HEK293T (cell line): ENCODE results near the gene NUCB2.

Experiments
- CTCF ChIA-PET: fragments of 350-600 bp; formaldehyde crosslinking; extraction: SDS; loops from one replicate; lab custom pipeline; 2021; ENCODE audit warnings: antibody characterized with exemption, inconsistent platforms; lab: Yijun Ruan, JAX
- POLR2A ChIA-PET: fragments of 350-600 bp; formaldehyde crosslinking; extraction: SDS; loops from one replicate; lab custom pipeline; 2020; ENCODE audit warnings: antibody characterized with exemption, inconsistent platforms; lab: Yijun Ruan, JAX
- DNase-seq: peaks from one replicate; pipeline ENCODE4 v3.0.0; 2012; ENCODE audit warnings: mixed read lengths; ENCODE audit errors: extremely low spot score
- ARNT ChIP-seq: fragments of 450-650 bp; IDR thresholded peaks from 2 replicates; pipeline ENCODE4 v1.6.1; 2017; ENCODE audit warnings: mild to moderate bottlenecking
- BHLHE40 ChIP-seq: fragments of 450-650 bp; IDR thresholded peaks from 2 replicates; pipeline ENCODE4 v1.6.1; 2016; ENCODE audit warnings: mild to moderate bottlenecking, moderate library complexity, borderline replicate concordance
- CTBP1 ChIP-seq: fragments of 450-650 bp; IDR thresholded peaks from 2 replicates; pipeline ENCODE4 v1.6.1; 2016; ENCODE audit warnings: borderline replicate concordance
- ELF4 ChIP-seq: fragments of 450-650 bp; IDR thresholded peaks from 2 replicates; pipeline ENCODE4 v1.6.1; 2017; ENCODE audit warnings: antibody characterized with exemption
- FOXA1 ChIP-seq: fragments of 450-650 bp; IDR thresholded peaks from 2 replicates; pipeline ENCODE4 v1.6.1; 2016; ENCODE audit warnings: mild to moderate bottlenecking
- FOXK2 ChIP-seq: fragments of 450-650 bp; IDR thresholded peaks from 2 replicates; pipeline ENCODE4 v1.6.1; 2016; ENCODE audit warnings: mild to moderate bottlenecking
- FOXM1 ChIP-seq: fragments of 450-650 bp; IDR thresholded peaks from 2 replicates; pipeline ENCODE4 v1.6.1; 2017; ENCODE audit warnings: mild to moderate bottlenecking, borderline replicate concordance
- HDGF ChIP-seq: fragments of 450-650 bp; IDR thresholded peaks from 2 replicates; pipeline ENCODE4 v1.6.1; 2017; ENCODE audit warnings: antibody characterized with exemption, borderline replicate concordance
- L3MBTL2 ChIP-seq: fragments of 450-650 bp; conservative IDR thresholded peaks from 2 replicates; pipeline ENCODE4 v1.6.1; 2016; ENCODE audit warnings: mild to moderate bottlenecking
- LEF1 ChIP-seq: fragments of 450-650 bp; IDR thresholded peaks from 2 replicates; pipeline ENCODE4 v1.6.1; 2017; ENCODE audit warnings: mild to moderate bottlenecking, borderline replicate concordance
- NFRKB ChIP-seq: fragments of 450-650 bp; IDR thresholded peaks from 2 replicates; pipeline ENCODE4 v1.6.1; 2016; ENCODE audit warnings: mild to moderate bottlenecking, moderate library complexity
- PKNOX1 ChIP-seq: fragments of 450-650 bp; IDR thresholded peaks from 2 replicates; pipeline ENCODE4 v1.6.1; 2016
- SP1 ChIP-seq: fragments of 450-650 bp; IDR thresholded peaks from 2 replicates; pipeline ENCODE4 v1.6.1; 2017
- SUZ12 ChIP-seq: fragments of 450-650 bp; IDR thresholded peaks from 2 replicates; pipeline ENCODE4 v1.6.1; 2016; ENCODE audit warnings: mild to moderate bottlenecking
- TARDBP ChIP-seq: fragments of 450-650 bp; IDR thresholded peaks from 2 replicates; pipeline ENCODE4 v1.6.1; 2016
- ZNF384 ChIP-seq: fragments of 450-650 bp; IDR thresholded peaks from 2 replicates; pipeline ENCODE4 v1.6.1; 2016

The NUCB2 gene

GRCh38 chr11:17256512-17256911 is 20.0 kb upstream of the NUCB2 start:
- CTCF ChIA-PET, result no interaction called here
- POLR2A ChIA-PET, result interaction anchor here (0.7 kb wide), 1 partner anchor 441 kb away, joined by 3 read pairs; no protein-coding TSS in a partner anchor
- TF ChIP-seq ZNF384, result no peak
- TF ChIP-seq LEF1, result no peak
- no peak for TF ChIP-seq SUZ12
- TF ChIP-seq FOXM1, result no peak
- TF ChIP-seq HDGF, result no peak
- TF ChIP-seq BHLHE40, result no peak
- TF ChIP-seq NFRKB, result no peak
- no peak for TF ChIP-seq L3MBTL2
- no peak for TF ChIP-seq CTBP1
- TF ChIP-seq SP1, result no peak
- no peak for TF ChIP-seq FOXA1
- TF ChIP-seq TARDBP, result no peak
- no peak for DNase-seq

GRCh38 chr11:17257196-17257595 is 19.3 kb upstream of the NUCB2 start:
- CTCF ChIA-PET, result no interaction called here

GRCh38 chr11:17258670-17259069 is 17.9 kb upstream of the NUCB2 start:
- POLR2A ChIA-PET, result no interaction called here
- TF ChIP-seq NFRKB, result no peak
- no peak for TF ChIP-seq TARDBP
- TF ChIP-seq SP1, result no peak
- no peak for TF ChIP-seq HDGF
- no peak for TF ChIP-seq ZNF384
- TF ChIP-seq ARNT, result no peak
- CTCF ChIA-PET, result no interaction called here
- no peak for DNase-seq

More at GRCh38 chr11:17257196-17257595, 19.3 kb upstream of the NUCB2 start:
- no peak for TF ChIP-seq ARNT
- TF ChIP-seq LEF1, result no peak
- no peak for TF ChIP-seq NFRKB
- no peak for TF ChIP-seq L3MBTL2
- no peak for TF ChIP-seq PKNOX1
- no peak for TF ChIP-seq ZNF384
- no peak for TF ChIP-seq HDGF
- TF ChIP-seq CTBP1, result no peak
- no peak for TF ChIP-seq FOXA1
- POLR2A ChIA-PET, result interaction anchor here (0.7 kb wide), 1 partner anchor 442 kb away, joined by 3 read pairs; no protein-coding TSS in a partner anchor
- no peak for DNase-seq

- CTCF ChIA-PET, result no interaction called here
- no peak for DNase-seq
- POLR2A ChIA-PET, result no interaction called here
- TF ChIP-seq TARDBP (no peak), SP1 (no peak), HDGF (no peak), SUZ12 (no peak), FOXA1 (no peak), ZNF384 (no peak), FOXK2 (no peak), BHLHE40 (no peak), NFRKB (no peak), LEF1 (no peak), FOXM1 (no peak), L3MBTL2 (no peak), ARNT (no peak), CTBP1 (no peak)
These were observed 17.0 kb upstream of the NUCB2 start for GRCh38 chr11:17259519-17259918.

GRCh38 chr11:17260020-17260419 is 16.5 kb upstream of the NUCB2 start:
- DNase-seq, result no peak

GRCh38 chr11:17263769-17264168 is 12.8 kb upstream of the NUCB2 start:
- DNase-seq, result no peak

More at GRCh38 chr11:17260020-17260419, 16.5 kb upstream of the NUCB2 start:
- CTCF ChIA-PET, result no interaction called here
- TF ChIP-seq CTBP1 (no peak), BHLHE40 (no peak), ELF4 (no peak), HDGF (no peak), SP1 (no peak), ARNT (no peak), NFRKB (no peak), ZNF384 (no peak), LEF1 (no peak), SUZ12 (no peak), PKNOX1 (no peak), FOXM1 (no peak), L3MBTL2 (no peak), TARDBP (no peak), FOXK2 (no peak)
- POLR2A ChIA-PET, result no interaction called here

GRCh38 chr11:17266781-17267180 is 9.8 kb upstream of the NUCB2 start:
- ChIA-PET CTCF (interaction anchor here (1.0 kb wide), 1 partner anchor 10 kb away, joined by 3 read pairs; the partner anchor contains the start of gene NUCB2), POLR2A (interaction anchor here (1.2 kb wide), 1 partner anchor 10 kb away, joined by 4 read pairs; the partner anchor contains the start of gene NUCB2)
- TF ChIP-seq CTBP1 (no peak), TARDBP (no peak), HDGF (no peak), PKNOX1 (no peak), FOXA1 (no peak), FOXK2 (no peak), SP1 (no peak), ARNT (no peak), ELF4 (no peak), NFRKB (no peak), FOXM1 (no peak), BHLHE40 (no peak), LEF1 (no peak)
- DNase-seq, result no peak

More at GRCh38 chr11:17263769-17264168, 12.8 kb upstream of the NUCB2 start:
- TF ChIP-seq BHLHE40 (no peak), ELF4 (no peak), TARDBP (no peak), ZNF384 (no peak), FOXK2 (no peak), FOXM1 (no peak), FOXA1 (no peak), SP1 (no peak), L3MBTL2 (no peak), HDGF (no peak)
- ChIA-PET POLR2A (no interaction called here), CTCF (no interaction called here)
